Nephron (organoid): Measurements from ENCODE around the gene DHRS4.
A peak's percentile ranks its signal among the peaks of the same experiment; 100 is the strongest.

Experiments
- H3K27ac Mint-ChIP-seq, 3 experiments: 2 replicates each; pipeline ENCODE4 v1.8.0; 2020; ENCODE audit warnings: mixed read lengths in 3 of 3, mild to moderate bottlenecking in 2 of 3, moderate library complexity in 1 of 3
- H3K27me3 Mint-ChIP-seq: 2 replicates; pipeline ENCODE4 v1.8.0; 2021; ENCODE audit warnings: low read depth, mild to moderate bottlenecking, moderate library complexity, mixed read lengths
- H3K36me3 Mint-ChIP-seq: 2 replicates; pipeline ENCODE4 v1.8.0; 2020; ENCODE audit warnings: low read depth, mixed read lengths
- H3K4me1 Mint-ChIP-seq: 2 replicates; pipeline ENCODE4 v1.8.0; 2020; ENCODE audit warnings: mixed read lengths
- H3K4me3 Mint-ChIP-seq, 3 experiments: 2 replicates each; pipeline ENCODE4 v1.8.0; 2020; ENCODE audit warnings: mild to moderate bottlenecking in 3 of 3, mixed read lengths in 3 of 3, moderate library complexity in 2 of 3
- H3K9me3 Mint-ChIP-seq: 2 replicates; pipeline ENCODE4 v1.8.0; 2020; ENCODE audit warnings: mixed read lengths
- TF ChIP-seq, protein P1 (sequence below), 3 experiments: fragments of 200-600 bp; sonication (generic); IDR thresholded peaks; one replicate each; pipeline ENCODE4 v1.5.0; 2021; ENCODE audit warnings: antibody characterized with exemption in 3 of 3; ENCODE audit not compliant: unreplicated experiment in 3 of 3

DHRS4 gene

GRCh38 chr14:23953464-23954278, at the start of gene DHRS4:
Gene DHRS4, plus strand, starts transcription at chr14:23953770. Its CDS starts 19 bp downstream, at chr14:23953789.
- H3K27me3 Mint-ChIP-seq: peaks cover 7% of the 10 kb centered on the region
- TF ChIP-seq, protein P1, sequence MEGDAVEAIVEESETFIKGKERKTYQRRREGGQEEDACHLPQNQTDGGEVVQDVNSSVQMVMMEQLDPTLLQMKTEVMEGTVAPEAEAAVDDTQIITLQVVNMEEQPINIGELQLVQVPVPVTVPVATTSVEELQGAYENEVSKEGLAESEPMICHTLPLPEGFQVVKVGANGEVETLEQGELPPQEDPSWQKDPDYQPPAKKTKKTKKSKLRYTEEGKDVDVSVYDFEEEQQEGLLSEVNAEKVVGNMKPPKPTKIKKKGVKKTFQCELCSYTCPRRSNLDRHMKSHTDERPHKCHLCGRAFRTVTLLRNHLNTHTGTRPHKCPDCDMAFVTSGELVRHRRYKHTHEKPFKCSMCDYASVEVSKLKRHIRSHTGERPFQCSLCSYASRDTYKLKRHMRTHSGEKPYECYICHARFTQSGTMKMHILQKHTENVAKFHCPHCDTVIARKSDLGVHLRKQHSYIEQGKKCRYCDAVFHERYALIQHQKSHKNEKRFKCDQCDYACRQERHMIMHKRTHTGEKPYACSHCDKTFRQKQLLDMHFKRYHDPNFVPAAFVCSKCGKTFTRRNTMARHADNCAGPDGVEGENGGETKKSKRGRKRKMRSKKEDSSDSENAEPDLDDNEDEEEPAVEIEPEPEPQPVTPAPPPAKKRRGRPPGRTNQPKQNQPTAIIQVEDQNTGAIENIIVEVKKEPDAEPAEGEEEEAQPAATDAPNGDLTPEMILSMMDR (IDR thresholded peaks at IDR 0.05; ENCODE audit: unreplicated experiment in 3 of 3): peak; percentile 89 to 96 (median 89)
- H3K27ac Mint-ChIP-seq: peak within 1 kb of the TSS; percentile 99 to 100 (median 99)
- H3K4me1 Mint-ChIP-seq: peaks cover 28% of the 10 kb centered on the region
- H3K4me3 Mint-ChIP-seq: peak within 1 kb of the TSS; percentile 95 to 100 (median 98)
- H3K36me3 Mint-ChIP-seq: peaks cover 31% of the 10 kb centered on the region
- H3K9me3 Mint-ChIP-seq: peaks cover 10% of the 10 kb centered on the region

DNA sequence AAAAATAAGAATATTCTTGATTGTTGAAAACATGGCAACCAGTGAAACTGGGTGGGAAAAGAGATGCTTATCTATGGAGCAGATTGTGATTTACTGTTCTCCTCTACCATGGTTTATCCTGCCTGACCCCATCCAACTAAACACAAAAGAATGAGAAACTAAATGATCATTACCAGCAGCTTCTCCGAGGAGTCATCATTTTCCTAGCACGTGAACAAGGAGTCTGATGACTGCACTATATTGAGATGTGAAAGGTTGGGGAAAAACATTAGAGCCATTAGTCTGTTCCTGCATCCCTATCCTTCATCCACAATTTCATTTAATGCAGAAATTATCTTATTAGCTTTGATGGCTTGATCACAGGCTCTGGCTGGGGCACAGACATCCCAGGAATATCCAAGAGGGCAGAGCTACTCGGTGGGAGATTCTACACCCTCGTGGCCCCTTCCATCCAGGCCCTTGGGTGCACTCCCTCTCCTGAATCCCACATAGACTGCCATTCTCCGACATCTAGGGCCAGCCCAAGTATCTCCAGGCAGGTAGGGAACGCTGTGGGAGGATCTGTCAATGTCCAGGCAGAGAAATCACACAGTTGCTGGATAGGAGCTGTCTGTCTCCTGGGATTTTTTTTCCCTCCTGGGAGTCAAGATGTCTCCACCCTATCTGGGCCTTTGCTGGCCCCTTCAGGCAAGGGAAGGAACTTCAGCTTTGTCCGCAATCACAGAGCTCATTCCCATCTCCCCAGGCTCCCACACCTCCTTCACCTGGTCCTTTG, 43.3 kb upstream of the DHRS4 start:
- peaks cover 3% of the 10 kb centered on the region for H3K9me3 Mint-ChIP-seq
- no peak overlapping the region for H3K27ac Mint-ChIP-seq
- peaks cover 5% of the 10 kb centered on the region for H3K4me1 Mint-ChIP-seq
- peaks cover 11% of the 10 kb centered on the region for H3K27me3 Mint-ChIP-seq
- no peaks in the 10 kb centered on the region for H3K36me3 Mint-ChIP-seq
- no peak overlapping the region for H3K4me3 Mint-ChIP-seq
- TF ChIP-seq, protein P1 (IDR thresholded peaks at IDR 0.05; ENCODE audit: unreplicated experiment in 3 of 3): peak; percentile 26 to 61 (median 28)

DNA sequence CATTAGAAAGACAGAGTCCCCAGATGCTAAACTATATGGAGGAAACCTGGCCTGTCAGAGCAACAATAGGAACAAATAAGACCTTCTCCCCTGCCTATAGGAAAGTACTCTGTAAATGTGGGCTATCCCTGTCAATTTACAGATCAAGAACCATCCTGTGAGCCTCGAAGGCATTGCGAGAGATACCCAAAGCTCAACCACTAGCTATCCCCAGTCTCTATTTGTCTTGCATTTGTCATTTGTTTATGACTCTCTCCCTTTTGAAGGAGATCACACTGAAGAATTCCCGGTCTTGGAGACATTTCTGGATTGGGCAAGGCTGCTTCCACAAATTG, 42.7 kb upstream of the DHRS4 start:
- Mint-ChIP-seq H3K4me1 (peaks cover 9% of the 10 kb centered on the region), H3K36me3 (no peaks in the 10 kb centered on the region), H3K9me3 (peaks cover 3% of the 10 kb centered on the region), H3K27me3 (peaks cover 11% of the 10 kb centered on the region), H3K27ac (no peak overlapping the region), H3K4me3 (no peak overlapping the region)
- TF ChIP-seq, protein P1 (IDR thresholded peaks at IDR 0.05; ENCODE audit: unreplicated experiment in 3 of 3): no peak

GRCh38 chr14:23915559-23915958, 38.0 kb upstream of the DHRS4 start:
- H3K4me3 Mint-ChIP-seq: no peak overlapping the region
- peak overlapping the region in 2 of 3 experiments; percentile 66 to 92 for H3K27ac Mint-ChIP-seq
- peaks cover 20% of the 10 kb centered on the region for H3K4me1 Mint-ChIP-seq
- H3K27me3 Mint-ChIP-seq: peaks cover 5% of the 10 kb centered on the region
- H3K9me3 Mint-ChIP-seq: peaks cover 12% of the 10 kb centered on the region
- TF ChIP-seq, protein P1 (IDR thresholded peaks at IDR 0.05; ENCODE audit: unreplicated experiment in 3 of 3): no peak
- no peaks in the 10 kb centered on the region for H3K36me3 Mint-ChIP-seq

DNA sequence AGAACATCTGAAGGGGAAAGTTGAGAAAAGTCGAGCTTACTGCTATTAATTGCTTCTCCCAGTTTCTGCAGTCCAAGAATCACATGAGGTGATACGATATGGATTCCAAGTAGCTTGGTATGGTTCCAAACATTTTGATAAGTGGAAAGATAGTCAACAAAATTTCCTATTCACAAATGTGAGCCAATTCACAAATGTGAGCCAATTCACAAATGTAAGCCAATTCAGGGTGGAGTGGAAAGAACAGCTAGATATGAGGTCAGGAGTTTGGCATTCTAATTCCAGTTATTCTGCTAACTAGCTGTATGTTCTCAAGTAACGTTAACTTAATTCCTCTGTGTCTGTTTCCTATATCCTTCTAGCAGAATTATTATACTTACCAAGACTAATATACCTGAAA, 37.6 kb upstream of the DHRS4 start:
- TF ChIP-seq, protein P1 (IDR thresholded peaks at IDR 0.05; ENCODE audit: unreplicated experiment in 3 of 3): no peak
- Mint-ChIP-seq H3K36me3 (no peaks in the 10 kb centered on the region), H3K4me3 (no peak overlapping the region), H3K4me1 (peaks cover 20% of the 10 kb centered on the region), H3K27me3 (peaks cover 5% of the 10 kb centered on the region), H3K27ac (peak overlapping the region in 2 of 3 experiments; percentile 66 to 92), H3K9me3 (peaks cover 12% of the 10 kb centered on the region)
